ENCODE results near the gene ANKDD1B. TPM values are rescaled to one million over a fixed set of nuclear protein-coding genes. Genes with fewer than 3 reads are reported as not detected.

The ANKDD1B gene
- total RNA-seq (2022; extraction: Qiagen RNA extraction; ENCODE audit: low read depth) = 0.06 to 0.11 TPM (median 0.08 TPM) in 3 of 5 replicates, not detected in the others

DNA sequence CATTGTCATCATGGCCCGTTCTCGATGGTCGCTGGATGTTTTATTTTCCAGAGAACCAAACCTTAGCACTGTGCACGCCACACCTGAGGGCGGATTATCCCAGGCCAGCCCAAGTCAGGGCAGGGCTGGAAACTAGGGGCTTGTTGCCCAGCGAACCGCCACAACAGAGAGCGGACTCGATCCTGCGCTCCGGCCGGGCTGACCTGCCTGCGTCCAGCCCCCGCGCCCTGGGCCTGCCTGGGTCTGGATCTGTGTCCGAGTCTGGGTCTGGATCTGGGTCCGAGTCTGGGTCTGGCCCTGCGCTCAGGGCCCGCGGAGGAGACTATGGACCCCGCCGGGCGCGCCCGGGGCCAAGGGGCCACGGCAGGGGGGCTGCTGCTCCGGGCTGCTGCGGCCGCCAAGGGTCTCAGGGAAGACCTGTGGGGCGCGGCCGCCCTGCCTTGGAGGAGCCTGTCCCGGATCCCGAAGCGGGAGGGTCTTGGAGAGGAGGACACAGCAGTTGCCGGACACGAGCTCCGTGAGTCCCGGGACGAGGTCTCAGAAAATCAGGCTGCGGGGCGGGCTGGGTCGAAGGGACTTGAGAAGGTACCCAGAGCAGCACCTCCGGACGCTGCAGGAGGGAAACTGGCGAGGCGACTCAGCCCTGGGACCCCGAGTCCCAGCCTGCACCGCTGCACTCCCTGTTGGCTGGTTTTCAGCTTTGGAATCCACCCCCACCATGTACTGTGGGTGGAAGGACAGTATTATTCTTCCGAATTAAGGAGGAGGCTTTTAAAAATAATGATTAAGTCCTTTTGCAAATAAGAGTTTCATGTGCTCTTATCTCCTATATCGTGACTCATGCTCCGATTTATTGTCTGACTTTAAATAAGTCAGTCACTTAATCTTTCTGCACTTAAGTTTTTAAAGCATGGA lies at the start of gene ANKDD1B:
TSS of gene ANKDD1B (plus strand) at position 143 of the 915 bp plus-strand sequence. CDS start at position 325, 182 bp downstream.

DNA sequence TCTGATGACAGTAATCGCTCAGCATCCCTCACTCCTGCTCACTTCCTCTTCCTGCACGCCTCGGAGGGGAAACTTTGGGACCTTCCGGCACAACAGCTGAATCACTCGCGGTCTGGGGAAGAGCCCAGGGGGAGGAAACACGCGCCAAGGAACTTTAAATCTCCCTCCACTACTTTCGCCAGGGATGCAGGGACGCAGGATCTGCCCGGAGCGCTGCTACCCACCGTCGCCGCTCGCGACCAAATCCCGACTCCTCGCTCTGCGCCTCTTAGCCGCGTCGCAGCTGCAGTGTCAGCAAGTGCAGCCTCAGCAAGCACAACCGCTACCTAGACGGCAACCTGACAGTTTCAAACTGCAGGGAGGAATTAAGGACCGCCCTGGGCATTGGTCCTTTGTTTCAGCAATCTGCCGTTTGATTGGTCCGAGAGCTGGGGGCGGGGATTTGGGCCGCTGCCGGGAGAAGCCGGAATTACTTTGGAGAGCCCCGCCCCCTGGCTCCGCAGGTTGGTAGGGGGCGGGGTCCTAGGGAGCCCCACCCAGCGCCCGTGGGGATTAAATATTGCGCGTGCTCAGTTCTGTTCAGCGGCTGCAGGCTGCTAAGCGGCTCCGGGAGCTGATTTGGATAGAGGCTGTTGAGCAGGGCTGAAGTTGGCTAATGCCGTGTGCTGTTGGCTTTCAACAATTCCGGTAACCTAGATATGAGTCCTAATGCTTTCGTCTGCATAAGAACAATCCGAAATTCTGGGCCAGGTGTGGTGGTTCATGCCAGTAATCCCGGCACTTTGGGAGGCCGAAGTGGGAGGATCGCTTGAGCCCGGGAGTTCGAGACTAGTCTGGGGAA lies 106.0 kb downstream of the ANKDD1B start, which contains the start of gene POC5:
TSS of gene POC5 (minus strand) at position 356 of the 841 bp plus-strand sequence. CDS start 4,500 bp downstream, outside the sequence.

Other genes with a start within 250 kb of the ANKDD1B start
- 23.2 to 32.5 TPM (median 27.8 TPM) in 5 replicates for gene CERT1, start 99.8 kb upstream of the ANKDD1B start, total RNA-seq (2022; extraction: Qiagen RNA extraction; ENCODE audit: low read depth)
- 8.3 to 14.0 TPM (median 11.7 TPM) in 5 replicates for gene POLK, start 99.6 kb upstream of the ANKDD1B start, total RNA-seq (2022; extraction: Qiagen RNA extraction; ENCODE audit: low read depth)
- gene POC5, start 106.0 kb downstream of the ANKDD1B start, total RNA-seq (2022; extraction: Qiagen RNA extraction; ENCODE audit: low read depth) = 8.7 to 12.8 TPM (median 10.2 TPM) in 5 replicates